ENCODE data around the gene TUBB6. TPM values are rescaled to one million over a fixed set of nuclear protein-coding genes. Genes with fewer than 3 reads are reported as not detected.

Gene TUBB6
- total RNA-seq, 1 experiment from 2014 or later = 42.2 TPM

GRCh38 chr18:12315911-12316310 is 7.9 kb downstream of the TUBB6 start:
- DNase-seq = no peak
- Histone ChIP-seq H3K36me3 (ENCODE audit: low read depth) (no peaks in the 10 kb centered on the region), H3K9me3 (ENCODE audit: insufficient read depth, low read depth) (peaks cover 4% of the 10 kb centered on the region; the same call in 1 of the 2 replicates), H3K4me1 (replicated peaks; ENCODE audit: insufficient read depth) (no peaks in the 10 kb centered on the region), H4K20me1 (ENCODE audit: insufficient read depth) (no peaks in the 10 kb centered on the region), H3F3A (ENCODE audit: insufficient read depth, low read depth) (no peaks in the 10 kb centered on the region), H3K79me2 (ENCODE audit: low read depth) (no peaks in the 10 kb centered on the region), H3K4me3 (no peak overlapping the region), H2AFZ (no peak overlapping the region), H3K27ac (no peak overlapping the region), H3K27me3 (ENCODE audit: insufficient read depth, low read depth) (no peaks in the 10 kb centered on the region), H3K4me2 (no peak overlapping the region), H3K9me2 (ENCODE audit: insufficient read depth) (no peaks in the 10 kb centered on the region)
- no TSS peak for BruUV-seq (replicated peaks)
- ChIA-PET CTCF (interaction anchor here (1.8 kb wide), 1 partner anchor 12 kb away, joined by 5 read pairs; no protein-coding TSS in a partner anchor), POLR2A (ENCODE audit: unreplicated experiment) (no interaction called here)
- TF ChIP-seq CTCF (conservative IDR thresholded peaks at IDR 0.05) = no peak
- TF ChIP-seq EZH2 (IDR thresholded peaks at IDR 0.05; ENCODE audit: low read depth) = no peak
- intact Hi-C loops (cut with micrococcal nuclease; ENCODE audit: unreplicated experiment) = no loop called here

- no peaks in the 10 kb centered on the region for H3K9me2 ChIP-seq (ENCODE audit: insufficient read depth)
- H3F3A ChIP-seq (ENCODE audit: insufficient read depth, low read depth) = no peaks in the 10 kb centered on the region
- no peaks in the 10 kb centered on the region for H4K20me1 ChIP-seq (ENCODE audit: insufficient read depth)
- H3K9me3 ChIP-seq (ENCODE audit: insufficient read depth, low read depth) = no peaks in the 10 kb centered on the region
- no peaks in the 10 kb centered on the region for H3K36me3 ChIP-seq (ENCODE audit: low read depth)
- no peak overlapping the region for H2AFZ ChIP-seq
- H3K27ac ChIP-seq = no peak overlapping the region
- H3K27me3 ChIP-seq (ENCODE audit: insufficient read depth, low read depth) = no peaks in the 10 kb centered on the region
- no peaks in the 10 kb centered on the region for H3K79me2 ChIP-seq (ENCODE audit: low read depth)
- no peak overlapping the region for H3K4me3 ChIP-seq
- no TSS peak for BruUV-seq (replicated peaks)
- H3K4me2 ChIP-seq = no peak overlapping the region
- ChIA-PET POLR2A (ENCODE audit: unreplicated experiment) (interaction anchor here (0.6 kb wide), 2 partner anchors 81 to 462 kb away, joined by 3 to 4 read pairs; no protein-coding TSS in a partner anchor), CTCF (interaction anchor here (0.6 kb wide), 1 partner anchor 39 kb away, joined by 5 read pairs; no protein-coding TSS in a partner anchor)
- H3K4me1 ChIP-seq (replicated peaks; ENCODE audit: insufficient read depth) = no peaks in the 10 kb centered on the region
- intact Hi-C loops (cut with micrococcal nuclease; ENCODE audit: unreplicated experiment) = no loop called here
- DNase-seq = peak in 1 of 2 experiments; percentile 44
- TF ChIP-seq EZH2 (IDR thresholded peaks at IDR 0.05; ENCODE audit: low read depth) (no peak), CTCF (conservative IDR thresholded peaks at IDR 0.05) (no peak)
Observed at GRCh38 chr18:12317664-12318333, 9.8 kb downstream of the TUBB6 start.

GRCh38 chr18:12318334-12318697 is 10.3 kb downstream of the TUBB6 start:
- H3K4me3 ChIP-seq = no peak overlapping the region
- H3K4me1 ChIP-seq (replicated peaks; ENCODE audit: insufficient read depth) = no peaks in the 10 kb centered on the region
- intact Hi-C loops (cut with micrococcal nuclease; ENCODE audit: unreplicated experiment) = no loop called here
- ChIA-PET POLR2A (ENCODE audit: unreplicated experiment) (interaction anchor here (0.6 kb wide), 3 partner anchors 35 to 462 kb away, joined by 3 to 4 read pairs (median 3); no protein-coding TSS in a partner anchor), CTCF (interaction anchor here (0.6 kb wide), 1 partner anchor 40 kb away, joined by 5 read pairs; no protein-coding TSS in a partner anchor)
- H3K79me2 ChIP-seq (ENCODE audit: low read depth) = no peaks in the 10 kb centered on the region
- H3F3A ChIP-seq (ENCODE audit: insufficient read depth, low read depth) = no peaks in the 10 kb centered on the region
- no peaks in the 10 kb centered on the region for H3K9me3 ChIP-seq (ENCODE audit: insufficient read depth, low read depth)
- H3K4me2 ChIP-seq = no peak overlapping the region
- no peak overlapping the region for H2AFZ ChIP-seq
- no peaks in the 10 kb centered on the region for H3K27me3 ChIP-seq (ENCODE audit: insufficient read depth, low read depth)
- no peak for DNase-seq
- no peaks in the 10 kb centered on the region for H3K36me3 ChIP-seq (ENCODE audit: low read depth)
- no peaks in the 10 kb centered on the region; the same call in 1 of the 2 replicates for H4K20me1 ChIP-seq (ENCODE audit: insufficient read depth)
- TF ChIP-seq EZH2 (IDR thresholded peaks at IDR 0.05; ENCODE audit: low read depth) (no peak), CTCF (conservative IDR thresholded peaks at IDR 0.05) (no peak)
- BruUV-seq (replicated peaks) = no TSS peak
- H3K27ac ChIP-seq = no peak overlapping the region
- H3K9me2 ChIP-seq (ENCODE audit: insufficient read depth) = no peaks in the 10 kb centered on the region
